Ovary (tissue), 9 donors: Measurements from ENCODE around the gene ITGAE. TPM values are rescaled to one million over a fixed set of nuclear protein-coding genes. Genes with fewer than 3 reads are reported as not detected.

Experiments
- DNase-seq, 5 donors: peaks; one replicate each; pipeline ENCODE4 v3.0.0-alpha.2; 2019 to 2020
- H3K27ac ChIP-seq, 2 donors: fragments of 200-600 bp; one replicate each; pipeline versions ENCODE4 v1.5.1 to v1.8.0; 2019 to 2022
- H3K27me3 ChIP-seq: fragments of 200-600 bp; one replicate; pipeline ENCODE4 v1.8.0; 2022
- H3K36me3 ChIP-seq: fragments of 200-600 bp; sonication (generic); one replicate; pipeline ENCODE4 v1.5.1; 2019
- H3K4me1 ChIP-seq: one replicate; pipeline ENCODE4 v1.8.1; 2013; ENCODE audit warnings: mild to moderate bottlenecking, moderate library complexity; ENCODE audit not compliant: insufficient read depth
- H3K4me3 ChIP-seq: fragments of 200-600 bp; sonication (generic); one replicate; pipeline ENCODE4 v1.5.1; 2017
- H3K9me3 ChIP-seq, 2 donors: fragments of 200-600 bp in 1 of 2; sonication (generic) in 1 of 2; one replicate each; pipeline versions ENCODE4 v1.5.1 to v1.8.1; 2013 to 2019; ENCODE audit warnings: mild to moderate bottlenecking in 1 of 2, moderate library complexity in 1 of 2
- CTCF ChIP-seq, 3 donors: fragments of 450-650 bp in 2 of 3; fragments of 200-600 bp in 1 of 3; IDR thresholded peaks; one replicate each; pipeline versions ENCODE4 v1.5.1 to v1.8.0; 2016 to 2022; ENCODE audit warnings: antibody characterized with exemption in 3 of 3, mild to moderate bottlenecking in 1 of 3
- EP300 ChIP-seq: sonication (generic); formaldehyde crosslinking; IDR thresholded peaks from one replicate; pipeline ENCODE4 v1.6.1; 2017; ENCODE audit warnings: antibody characterized with exemption
- POLR2A ChIP-seq: fragments of 450-650 bp; IDR thresholded peaks from one replicate; pipeline ENCODE4 v1.6.1; 2017; ENCODE audit warnings: antibody characterized with exemption, mild to moderate bottlenecking, moderate library complexity
- WGBS, 3 donors: extraction: QIAGEN DNeasy Blood & Tissue Kit in 1 of 3; methylation state at CpG; one replicate each; pipeline versions ENCODE4 v1.1.5 to v1.1.7; 2013 to 2017; 5-methylcytosine and 5-hydroxymethylcytosine counted together
- intact Hi-C, 4 donors: fragments of 100-400 bp; cut with DNase I; formaldehyde crosslinking; loops; one replicate each; pipeline versions ENCODE4 v1.11.0 to v1.15.1; 2022 to 2023
- polyA plus RNA-seq, 2 donors: library from polyadenylated mRNA; stranded (reverse); fragments of 200-250 nt in 1 of 2; fragments of 350-450 nt in 1 of 2; fragmentation: Illumina TruSeq in 1 of 2; extraction: RNeasy Lipid Tissue Mini Kit (QIAGEN cat#74804) in 1 of 2; gene quantifications; one replicate each; pipeline ENCODE4 v1.2.3, GENCODE V29; 2013 to 2014
- total RNA-seq, 7 donors: library from RNA; depleted of rRNA in 2 of 7; stranded (reverse); fragments of >200 nt in 2 of 7; fragmentation: NEBNext Ultra II Directional in 3 of 7; extraction: Animal tissue kit (Norgen Biotek cat#: 25700) in 3 of 7; gene quantifications; one replicate each; pipeline versions ENCODE4 v1.1.0 to v1.2.4, GENCODE V29; 2016 to 2023
- donor health status: DM: no; HTN: no; CAD: no; lungs with moderate emphysema.
- donor health status: DM: no; HTN: no; CAD: no.
- donor health status: Bipolar disorder and iron deficiency.
- donor health status: DM: yes; HTN: yes; CAD: no.
- donor health status: DM: no; HTN: no; CAD: no.
- donor health status: DM: yes; HTN: yes; CAD: no.

ITGAE gene
- total and polyA plus RNA-seq, 9 donors: 13.3 to 27.0 (median 17.2) TPM

DNA sequence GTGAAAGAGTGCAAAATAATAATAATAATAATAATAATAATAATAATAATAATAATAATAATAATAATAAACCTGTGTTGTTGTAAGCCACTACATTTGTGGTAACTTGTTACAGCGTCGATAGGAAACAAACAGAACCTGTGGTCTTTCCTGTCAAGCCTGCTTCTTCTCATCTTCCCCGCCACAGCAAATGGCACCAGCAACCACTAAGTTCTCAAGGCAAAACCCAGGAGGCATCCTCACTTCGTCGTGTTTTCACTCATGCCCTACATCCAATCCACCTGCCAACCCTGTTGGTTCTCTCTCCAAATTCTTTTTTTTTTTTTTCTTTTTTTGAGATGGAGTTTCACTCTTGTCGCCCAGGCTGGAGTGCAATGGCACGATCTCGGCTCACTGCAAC is 34.2 kb downstream of the ITGAE start:
- no peak for TF ChIP-seq POLR2A
- no peak for TF ChIP-seq EP300
- no peak for TF ChIP-seq CTCF (IDR thresholded peaks at IDR 0.05)
- Histone ChIP-seq H3K4me3 (no peak overlapping the region), H3K4me1 (no peaks in the 10 kb centered on the region), H3K27me3 (no peaks in the 10 kb centered on the region), H3K36me3 (no peaks in the 10 kb centered on the region), H3K9me3 (no peaks in the 10 kb centered on the region), H3K27ac (no peak overlapping the region)
- intact Hi-C loops: no loop called here
- DNase-seq: no peak
- 92 to 97% (median 96%) methylated on average over 8 of the region's 8 CpGs for WGBS, 3 donors

GRCh38 chr17:3765981-3766380 is 35.0 kb downstream of the ITGAE start:
- no peak for TF ChIP-seq CTCF (IDR thresholded peaks at IDR 0.05)
- Histone ChIP-seq H3K9me3 (no peaks in the 10 kb centered on the region), H3K36me3 (no peaks in the 10 kb centered on the region), H3K4me1 (no peaks in the 10 kb centered on the region), H3K27me3 (no peaks in the 10 kb centered on the region), H3K27ac (no peak overlapping the region), H3K4me3 (no peak overlapping the region)
- 86 to 93% (median 88%) methylated on average over 9 of the region's 9 CpGs for WGBS, 3 donors
- intact Hi-C loops: no loop called here
- no peak for DNase-seq

- Histone ChIP-seq H3K9me3 (no peaks in the 10 kb centered on the region), H3K27ac (no peak overlapping the region), H3K27me3 (no peaks in the 10 kb centered on the region), H3K4me1 (no peaks in the 10 kb centered on the region), H3K36me3 (no peaks in the 10 kb centered on the region), H3K4me3 (no peak overlapping the region)
- WGBS, 3 donors: 55 to 68% (median 59%) methylated on average over 3 of the region's 3 CpGs
- no peak for TF ChIP-seq CTCF (IDR thresholded peaks at IDR 0.05)
- no peak for TF ChIP-seq EP300
- TF ChIP-seq POLR2A: no peak
- intact Hi-C loops: no loop called here
- no peak for DNase-seq
These were observed 37.2 kb downstream of the ITGAE start for GRCh38 chr17:3763777-3764170.

DNA sequence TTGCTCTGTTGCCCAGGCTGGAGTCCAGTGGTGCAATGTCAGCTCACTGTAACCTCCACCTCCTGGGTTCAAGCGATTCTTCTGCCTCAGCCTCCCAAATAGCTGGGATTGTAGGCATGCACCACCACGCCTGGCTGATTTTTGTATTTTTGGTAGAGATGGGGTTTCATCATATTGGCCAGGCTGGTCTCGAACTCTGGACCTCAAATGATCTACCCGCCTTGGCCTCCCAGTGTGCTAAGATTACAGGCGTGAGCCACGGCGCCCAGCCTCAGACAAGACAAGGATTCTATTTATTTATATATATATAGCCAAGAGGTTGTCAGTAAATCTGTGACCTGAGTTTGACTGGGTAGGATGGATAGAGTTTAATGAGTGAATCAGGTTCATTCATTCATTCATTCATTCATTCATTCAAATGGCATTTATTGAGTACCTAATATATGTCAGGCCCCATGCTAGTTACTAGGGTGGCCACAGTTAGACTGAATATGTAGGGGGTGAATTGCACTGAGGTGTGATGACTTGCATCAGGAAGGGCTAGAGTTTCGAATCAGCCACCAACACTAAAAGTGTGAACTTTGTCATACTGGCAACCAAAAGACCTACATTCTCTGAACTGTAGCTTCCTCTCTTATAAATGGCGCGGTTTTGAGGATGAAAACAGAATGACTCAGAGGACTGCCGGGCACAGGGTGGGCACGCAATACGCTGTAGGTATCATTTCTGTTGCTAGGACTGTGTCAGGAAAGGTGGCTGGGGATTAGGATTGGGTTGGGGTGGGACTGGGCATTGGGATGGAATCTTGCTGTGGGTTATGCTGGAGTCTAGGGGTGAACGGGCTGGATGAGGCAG is 37.8 kb downstream of the ITGAE start:
- DNase-seq: no peak
- no peaks in the 10 kb centered on the region for H3K36me3 ChIP-seq
- H3K27me3 ChIP-seq: no peaks in the 10 kb centered on the region
- no peaks in the 10 kb centered on the region for H3K4me1 ChIP-seq
- H3K9me3 ChIP-seq: no peaks in the 10 kb centered on the region
- H3K4me3 ChIP-seq: no peak overlapping the region
- TF ChIP-seq POLR2A (no peak), EP300 (no peak), CTCF (IDR thresholded peaks at IDR 0.05) (no peak)
- WGBS, 3 donors: 92 to 94% (median 93%) methylated on average over 14 of the region's 14 CpGs
- intact Hi-C loops: no loop called here
- no peak overlapping the region for H3K27ac ChIP-seq
